AG04449 (cell line): ENCODE measurements around the gene WDTC1.

Experiments
- CTCF ChIA-PET: fragments of 350-600 bp; formaldehyde crosslinking; extraction: SDS; loops from one replicate; lab custom pipeline; 2021; ENCODE audit warnings: antibody characterized with exemption; lab: Yijun Ruan, JAX
- POLR2A ChIA-PET: fragments of 400-600, 350-600 bp; formaldehyde crosslinking; extraction: SDS; loops from one replicate; lab custom pipeline; 2020; ENCODE audit warnings: antibody characterized with exemption, inconsistent platforms; lab: Yijun Ruan, JAX
- DNase-seq: peaks from one replicate; pipeline ENCODE4 v3.0.0-alpha.2; 2010; ENCODE audit warnings: low read depth, low spot score
- H3K4me3 ChIP-seq: 2 replicates; pipeline ENCODE4 v1.5.1; 2011; ENCODE audit warnings: low read depth, mild to moderate bottlenecking, control low read depth, low read length
- TF ChIP-seq, protein P1 (sequence below): IDR thresholded peaks from one replicate; pipeline ENCODE4 v1.5.1; 2011; ENCODE audit warnings: mild to moderate bottlenecking, moderate library complexity, low read length, control low read depth, inconsistent platforms; ENCODE audit not compliant: insufficient read depth; ENCODE audit errors: missing control alignments

The WDTC1 gene

DNA sequence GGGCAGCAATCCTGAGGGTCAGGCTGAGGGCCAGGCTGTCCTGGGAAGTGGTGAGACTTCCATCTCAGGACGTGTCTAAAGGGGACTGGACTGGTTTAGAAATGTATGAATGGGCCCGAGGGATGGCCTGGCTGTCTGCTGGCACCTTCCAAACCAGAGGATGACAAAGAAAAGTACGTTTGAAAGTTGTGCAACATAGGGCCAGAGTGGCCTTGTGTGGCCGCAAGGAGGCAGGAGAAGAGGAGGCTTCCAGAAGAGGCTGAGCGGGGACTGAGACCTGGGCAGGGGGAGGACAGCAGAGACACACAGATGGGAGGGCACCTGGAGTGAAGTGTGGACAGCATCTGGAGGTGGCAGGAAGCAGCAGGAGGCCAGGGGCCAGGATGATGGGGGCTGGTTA lies 104.8 kb downstream of the WDTC1 start:
- TF ChIP-seq, protein P1, sequence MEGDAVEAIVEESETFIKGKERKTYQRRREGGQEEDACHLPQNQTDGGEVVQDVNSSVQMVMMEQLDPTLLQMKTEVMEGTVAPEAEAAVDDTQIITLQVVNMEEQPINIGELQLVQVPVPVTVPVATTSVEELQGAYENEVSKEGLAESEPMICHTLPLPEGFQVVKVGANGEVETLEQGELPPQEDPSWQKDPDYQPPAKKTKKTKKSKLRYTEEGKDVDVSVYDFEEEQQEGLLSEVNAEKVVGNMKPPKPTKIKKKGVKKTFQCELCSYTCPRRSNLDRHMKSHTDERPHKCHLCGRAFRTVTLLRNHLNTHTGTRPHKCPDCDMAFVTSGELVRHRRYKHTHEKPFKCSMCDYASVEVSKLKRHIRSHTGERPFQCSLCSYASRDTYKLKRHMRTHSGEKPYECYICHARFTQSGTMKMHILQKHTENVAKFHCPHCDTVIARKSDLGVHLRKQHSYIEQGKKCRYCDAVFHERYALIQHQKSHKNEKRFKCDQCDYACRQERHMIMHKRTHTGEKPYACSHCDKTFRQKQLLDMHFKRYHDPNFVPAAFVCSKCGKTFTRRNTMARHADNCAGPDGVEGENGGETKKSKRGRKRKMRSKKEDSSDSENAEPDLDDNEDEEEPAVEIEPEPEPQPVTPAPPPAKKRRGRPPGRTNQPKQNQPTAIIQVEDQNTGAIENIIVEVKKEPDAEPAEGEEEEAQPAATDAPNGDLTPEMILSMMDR: no peak
- H3K4me3 ChIP-seq: no peak overlapping the region
- ChIA-PET POLR2A (no interaction called here), CTCF (interaction anchor here (1.6 to 2.8 kb wide), 6 partner anchors 10 to 40 kb away, joined by 5 to 12 read pairs (median 8); partner anchors contain the start of gene MAP3K6)
- DNase-seq: no peak

DNA sequence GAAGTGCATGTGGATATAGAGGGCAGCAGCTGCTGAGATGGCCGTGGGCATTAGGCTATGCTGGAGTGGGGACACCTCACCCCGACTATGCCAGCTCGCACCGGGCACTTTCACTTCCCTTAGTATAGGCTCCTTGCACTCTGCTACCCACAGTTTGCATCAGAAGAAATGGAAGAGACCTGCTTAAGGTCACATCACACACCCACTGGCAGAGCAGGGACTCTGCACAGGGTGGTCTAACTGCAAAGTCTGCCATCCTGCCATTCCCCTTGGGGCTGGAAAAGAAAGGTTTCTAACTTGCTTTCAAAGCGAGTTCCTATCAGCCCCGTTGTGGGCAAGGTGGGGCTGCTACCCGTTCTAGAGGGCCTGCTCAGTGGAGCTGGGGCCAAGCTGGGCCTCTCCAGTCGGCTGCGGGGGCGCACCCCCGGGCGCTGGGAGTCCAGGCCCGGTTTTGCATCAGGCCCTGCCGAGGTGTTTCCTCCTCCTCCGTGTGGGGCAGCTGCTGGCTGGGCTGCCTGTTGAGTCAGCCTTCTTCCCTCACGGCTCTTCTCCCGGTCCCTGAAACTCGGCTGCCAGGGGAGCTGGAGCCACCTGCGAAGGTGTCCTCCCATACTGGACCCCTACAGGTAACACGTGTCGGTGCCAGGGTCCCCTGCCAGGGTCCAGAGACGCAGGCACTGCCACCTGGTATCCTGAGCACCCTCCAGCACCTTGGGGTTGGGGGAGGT lies 107.3 kb downstream of the WDTC1 start, which contains the start of gene SYTL1:
Gene SYTL1, plus strand, starts transcription at position 498 of the 728 bp plus-strand sequence. CDS start 3,313 bp downstream, outside the sequence.
- DNase-seq: no peak
- ChIA-PET POLR2A (interaction anchor here (0.8 kb wide), 1 partner anchor 54 kb away, joined by 3 read pairs; no protein-coding TSS in a partner anchor), CTCF (interaction anchor here (0.8 to 8.2 kb wide), 6 partner anchors 8 to 321 kb away, joined by 3 to 100 read pairs (median 6); partner anchors contain the start of gene MAP3K6)
- H3K4me3 ChIP-seq: peak within 1 kb of the TSS; percentile 33
- TF ChIP-seq, protein P1: no peak

DNA sequence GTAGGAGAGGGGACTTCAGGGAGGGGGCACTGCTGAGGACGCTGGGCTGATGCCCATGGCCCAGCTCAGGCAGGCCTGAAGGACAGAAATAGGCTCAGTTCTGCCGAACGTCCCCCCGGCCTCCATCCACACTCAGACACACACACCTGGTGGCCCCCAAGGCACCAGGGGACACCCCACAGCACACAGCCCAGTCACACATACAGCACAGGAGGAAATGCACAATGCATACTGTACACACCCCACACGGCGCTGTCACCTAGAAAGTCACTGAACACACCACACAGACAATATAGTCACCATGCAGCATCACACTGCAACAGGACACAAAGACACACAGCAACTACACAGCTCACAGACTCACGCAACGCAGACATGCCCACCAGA lies 108.0 kb downstream of the WDTC1 start:
- TF ChIP-seq, protein P1: no peak

DNA sequence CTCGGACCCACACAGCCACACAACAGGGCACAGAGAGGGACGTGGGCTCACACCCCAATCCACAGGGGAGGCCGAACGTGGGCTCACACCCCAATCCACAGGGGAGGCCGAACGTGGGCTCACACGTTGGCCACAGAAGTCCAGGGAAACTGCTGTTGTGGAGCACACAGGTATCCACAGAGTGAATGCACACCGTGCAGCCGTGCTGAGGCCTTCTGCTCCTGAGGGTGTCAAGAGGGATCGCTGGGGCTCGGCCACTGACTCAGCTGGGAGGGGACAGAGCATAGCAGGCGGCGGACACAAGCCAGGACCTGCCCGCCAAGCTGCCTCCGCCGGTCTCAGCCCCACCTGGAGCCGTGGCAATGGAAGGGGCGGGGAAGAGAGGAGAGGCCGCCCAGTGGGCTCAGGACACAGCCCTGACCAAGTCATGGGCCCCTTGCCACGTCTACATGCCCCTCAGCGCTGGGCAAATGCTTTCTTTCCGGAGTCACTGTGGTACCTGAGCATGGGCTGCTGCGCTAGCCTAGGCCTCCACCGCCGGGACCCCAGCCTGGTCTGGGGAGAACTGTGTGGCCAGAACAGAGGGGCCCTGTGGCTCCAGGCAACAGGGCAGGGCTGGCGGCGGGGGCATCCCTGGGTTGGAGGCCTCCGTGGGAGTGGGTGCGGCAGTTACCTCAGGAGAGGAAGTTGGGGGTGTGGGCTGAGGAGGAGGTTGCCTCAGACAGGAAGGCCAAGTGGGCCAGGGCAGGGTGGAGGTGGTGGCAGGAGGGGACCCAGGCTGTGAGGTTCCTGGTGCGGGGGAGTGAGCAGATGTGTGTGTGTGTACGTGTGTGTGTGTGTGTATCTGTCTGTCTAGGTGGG lies 108.6 kb downstream of the WDTC1 start:
- CTCF ChIA-PET: interaction anchor here (0.7 to 8.2 kb wide), 6 partner anchors 10 to 42 kb away, joined by 3 to 100 read pairs (median 7); partner anchors contain the start of gene MAP3K6
- TF ChIP-seq, protein P1: no peak
- no peak overlapping the region for H3K4me3 ChIP-seq
- no peak for DNase-seq
- POLR2A ChIA-PET: interaction anchor here (0.9 kb wide), 1 partner anchor 11 kb away, joined by 3 read pairs; no protein-coding TSS in a partner anchor

More for the DNA sequence above, 108.0 kb downstream of the WDTC1 start:
- POLR2A ChIA-PET: interaction anchor here (0.9 kb wide), 1 partner anchor 10 kb away, joined by 3 read pairs; no protein-coding TSS in a partner anchor
- CTCF ChIA-PET: interaction anchor here (1.7 to 8.2 kb wide), 3 partner anchors 9 to 24 kb away, joined by 9 to 100 read pairs (median 69); partner anchors contain the start of gene MAP3K6
- H3K4me3 ChIP-seq: no peak overlapping the region; the same call in 1 of the 2 replicates
- no peak for DNase-seq

DNA sequence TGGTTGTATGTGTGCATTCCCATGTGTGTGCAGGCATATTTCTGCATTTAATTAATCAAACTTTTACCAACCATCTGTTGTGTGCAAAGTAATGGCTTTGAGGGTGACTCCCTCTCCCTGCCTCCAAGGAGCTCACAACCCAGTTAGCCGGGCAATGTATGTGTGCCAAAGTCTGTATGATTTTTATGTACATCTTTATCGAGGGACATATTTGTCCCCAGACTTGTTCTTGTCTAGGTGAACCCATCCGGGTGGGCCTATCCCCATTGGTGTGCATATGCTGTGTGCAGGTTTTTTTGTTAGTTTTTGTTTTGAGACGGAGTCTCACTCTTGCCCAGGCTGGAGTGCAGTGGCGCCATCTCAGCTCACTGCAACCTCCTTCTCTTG lies 109.2 kb downstream of the WDTC1 start:
- CTCF ChIA-PET: interaction anchor here (0.7 to 8.2 kb wide), 6 partner anchors 10 to 43 kb away, joined by 3 to 100 read pairs (median 5); partner anchors contain the start of gene MAP3K6
- DNase-seq: no peak
- POLR2A ChIA-PET: no interaction called here
- TF ChIP-seq, protein P1: no peak
- no peak overlapping the region for H3K4me3 ChIP-seq
